ENCODE results near the gene TBC1D20. TPM values are rescaled to one million over a fixed set of nuclear protein-coding genes. Genes with fewer than 3 reads are reported as not detected.

Gene TBC1D20
- total and polyA plus RNA-seq, 2 experiments from 2014 or later, result 4.8 to 15.0 TPM

DNA sequence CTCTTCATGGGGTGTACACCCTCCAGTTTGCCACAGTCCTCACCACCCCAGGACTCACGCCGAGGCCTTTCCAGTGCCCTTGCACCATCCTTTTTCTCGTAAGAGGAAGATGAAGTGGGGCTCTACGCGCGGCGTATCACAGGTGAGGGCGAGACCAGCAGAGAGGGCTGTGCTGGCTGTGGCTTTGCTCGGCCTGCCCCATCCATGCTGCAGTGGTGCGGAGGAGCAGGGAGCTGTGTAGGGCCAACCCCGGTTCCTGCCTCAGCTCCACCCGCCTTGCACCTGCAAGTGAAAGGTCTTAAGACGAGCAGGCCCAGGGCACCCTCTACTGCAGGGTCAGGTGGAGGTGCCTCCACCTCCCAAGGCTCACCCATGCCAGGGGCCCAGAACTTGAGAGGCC, 30.1 kb downstream of the TBC1D20 start:
- Histone ChIP-seq H2AFZ (no peak overlapping the region), H3K9me2 (ENCODE audit: insufficient read depth) (no peaks in the 10 kb centered on the region), H3K4me1 (ENCODE audit: insufficient read depth) (peaks cover 9% of the 10 kb centered on the region), H3K4me3 (no peak overlapping the region), H3K27ac (ENCODE audit: low read depth) (no peak overlapping the region), H4K20me1 (replicated peaks; ENCODE audit: insufficient read depth) (peaks cover 36% of the 10 kb centered on the region), H3K79me2 (replicated peaks; ENCODE audit: insufficient read depth) (no peaks in the 10 kb centered on the region), H3K4me2 (no peak overlapping the region), H3K27me3 (ENCODE audit: insufficient read depth) (peaks cover 30% of the 10 kb centered on the region), H3F3A (replicated peaks; ENCODE audit: low read depth) (peaks cover 10% of the 10 kb centered on the region), H3K36me3 (ENCODE audit: insufficient read depth) (0 out of 2 replicates have a peak, but pooled peaks cover 1% of the 10 kb centered on the region)
- Mint-ChIP-seq H3K27me3 (ENCODE audit: insufficient read depth, low read depth, poor library complexity) (peaks cover 37% of the 10 kb centered on the region), H3K4me3 (no peak overlapping the region), H3K36me3 (ENCODE audit: low read depth) (peaks cover 48% of the 10 kb centered on the region), H3K27ac (no peak overlapping the region), H3K4me1 (peaks cover 26% of the 10 kb centered on the region), H3K9me3 (no peaks in the 10 kb centered on the region)
- ATAC-seq, result no peak
- TF ChIP-seq NANOG (IDR thresholded peaks at IDR 0.05; ENCODE audit: borderline replicate concordance), result no peak
- no peak for TF ChIP-seq STAT1 (IDR thresholded peaks at IDR 0.05; ENCODE audit: unreplicated experiment)
- TF ChIP-seq EZH2phosphoT487 (IDR thresholded peaks at IDR 0.05; ENCODE audit: unreplicated experiment), result no peak
- TF ChIP-seq, protein P1, sequence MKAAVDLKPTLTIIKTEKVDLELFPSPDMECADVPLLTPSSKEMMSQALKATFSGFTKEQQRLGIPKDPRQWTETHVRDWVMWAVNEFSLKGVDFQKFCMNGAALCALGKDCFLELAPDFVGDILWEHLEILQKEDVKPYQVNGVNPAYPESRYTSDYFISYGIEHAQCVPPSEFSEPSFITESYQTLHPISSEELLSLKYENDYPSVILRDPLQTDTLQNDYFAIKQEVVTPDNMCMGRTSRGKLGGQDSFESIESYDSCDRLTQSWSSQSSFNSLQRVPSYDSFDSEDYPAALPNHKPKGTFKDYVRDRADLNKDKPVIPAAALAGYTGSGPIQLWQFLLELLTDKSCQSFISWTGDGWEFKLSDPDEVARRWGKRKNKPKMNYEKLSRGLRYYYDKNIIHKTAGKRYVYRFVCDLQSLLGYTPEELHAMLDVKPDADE (IDR thresholded peaks at IDR 0.05), result no peak
- TF ChIP-seq, protein P2, sequence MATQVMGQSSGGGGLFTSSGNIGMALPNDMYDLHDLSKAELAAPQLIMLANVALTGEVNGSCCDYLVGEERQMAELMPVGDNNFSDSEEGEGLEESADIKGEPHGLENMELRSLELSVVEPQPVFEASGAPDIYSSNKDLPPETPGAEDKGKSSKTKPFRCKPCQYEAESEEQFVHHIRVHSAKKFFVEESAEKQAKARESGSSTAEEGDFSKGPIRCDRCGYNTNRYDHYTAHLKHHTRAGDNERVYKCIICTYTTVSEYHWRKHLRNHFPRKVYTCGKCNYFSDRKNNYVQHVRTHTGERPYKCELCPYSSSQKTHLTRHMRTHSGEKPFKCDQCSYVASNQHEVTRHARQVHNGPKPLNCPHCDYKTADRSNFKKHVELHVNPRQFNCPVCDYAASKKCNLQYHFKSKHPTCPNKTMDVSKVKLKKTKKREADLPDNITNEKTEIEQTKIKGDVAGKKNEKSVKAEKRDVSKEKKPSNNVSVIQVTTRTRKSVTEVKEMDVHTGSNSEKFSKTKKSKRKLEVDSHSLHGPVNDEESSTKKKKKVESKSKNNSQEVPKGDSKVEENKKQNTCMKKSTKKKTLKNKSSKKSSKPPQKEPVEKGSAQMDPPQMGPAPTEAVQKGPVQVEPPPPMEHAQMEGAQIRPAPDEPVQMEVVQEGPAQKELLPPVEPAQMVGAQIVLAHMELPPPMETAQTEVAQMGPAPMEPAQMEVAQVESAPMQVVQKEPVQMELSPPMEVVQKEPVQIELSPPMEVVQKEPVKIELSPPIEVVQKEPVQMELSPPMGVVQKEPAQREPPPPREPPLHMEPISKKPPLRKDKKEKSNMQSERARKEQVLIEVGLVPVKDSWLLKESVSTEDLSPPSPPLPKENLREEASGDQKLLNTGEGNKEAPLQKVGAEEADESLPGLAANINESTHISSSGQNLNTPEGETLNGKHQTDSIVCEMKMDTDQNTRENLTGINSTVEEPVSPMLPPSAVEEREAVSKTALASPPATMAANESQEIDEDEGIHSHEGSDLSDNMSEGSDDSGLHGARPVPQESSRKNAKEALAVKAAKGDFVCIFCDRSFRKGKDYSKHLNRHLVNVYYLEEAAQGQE (IDR thresholded peaks at IDR 0.05; ENCODE audit: unreplicated experiment), result no peak
- TF ChIP-seq, protein P3, sequence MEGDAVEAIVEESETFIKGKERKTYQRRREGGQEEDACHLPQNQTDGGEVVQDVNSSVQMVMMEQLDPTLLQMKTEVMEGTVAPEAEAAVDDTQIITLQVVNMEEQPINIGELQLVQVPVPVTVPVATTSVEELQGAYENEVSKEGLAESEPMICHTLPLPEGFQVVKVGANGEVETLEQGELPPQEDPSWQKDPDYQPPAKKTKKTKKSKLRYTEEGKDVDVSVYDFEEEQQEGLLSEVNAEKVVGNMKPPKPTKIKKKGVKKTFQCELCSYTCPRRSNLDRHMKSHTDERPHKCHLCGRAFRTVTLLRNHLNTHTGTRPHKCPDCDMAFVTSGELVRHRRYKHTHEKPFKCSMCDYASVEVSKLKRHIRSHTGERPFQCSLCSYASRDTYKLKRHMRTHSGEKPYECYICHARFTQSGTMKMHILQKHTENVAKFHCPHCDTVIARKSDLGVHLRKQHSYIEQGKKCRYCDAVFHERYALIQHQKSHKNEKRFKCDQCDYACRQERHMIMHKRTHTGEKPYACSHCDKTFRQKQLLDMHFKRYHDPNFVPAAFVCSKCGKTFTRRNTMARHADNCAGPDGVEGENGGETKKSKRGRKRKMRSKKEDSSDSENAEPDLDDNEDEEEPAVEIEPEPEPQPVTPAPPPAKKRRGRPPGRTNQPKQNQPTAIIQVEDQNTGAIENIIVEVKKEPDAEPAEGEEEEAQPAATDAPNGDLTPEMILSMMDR (conservative IDR thresholded peaks at IDR 0.05; ENCODE audit: low read depth in 2 of 2), result no peak
- no peak for TF ChIP-seq EZH2 (IDR thresholded peaks at IDR 0.05; ENCODE audit: low read depth, unreplicated experiment)
- no peak for TF ChIP-seq JUNB (IDR thresholded peaks at IDR 0.05; ENCODE audit: unreplicated experiment)
- no peak for TF ChIP-seq ZNF114 (CRISPR knock-in tag; IDR thresholded peaks at IDR 0.05)
- TF ChIP-seq, protein P4, sequence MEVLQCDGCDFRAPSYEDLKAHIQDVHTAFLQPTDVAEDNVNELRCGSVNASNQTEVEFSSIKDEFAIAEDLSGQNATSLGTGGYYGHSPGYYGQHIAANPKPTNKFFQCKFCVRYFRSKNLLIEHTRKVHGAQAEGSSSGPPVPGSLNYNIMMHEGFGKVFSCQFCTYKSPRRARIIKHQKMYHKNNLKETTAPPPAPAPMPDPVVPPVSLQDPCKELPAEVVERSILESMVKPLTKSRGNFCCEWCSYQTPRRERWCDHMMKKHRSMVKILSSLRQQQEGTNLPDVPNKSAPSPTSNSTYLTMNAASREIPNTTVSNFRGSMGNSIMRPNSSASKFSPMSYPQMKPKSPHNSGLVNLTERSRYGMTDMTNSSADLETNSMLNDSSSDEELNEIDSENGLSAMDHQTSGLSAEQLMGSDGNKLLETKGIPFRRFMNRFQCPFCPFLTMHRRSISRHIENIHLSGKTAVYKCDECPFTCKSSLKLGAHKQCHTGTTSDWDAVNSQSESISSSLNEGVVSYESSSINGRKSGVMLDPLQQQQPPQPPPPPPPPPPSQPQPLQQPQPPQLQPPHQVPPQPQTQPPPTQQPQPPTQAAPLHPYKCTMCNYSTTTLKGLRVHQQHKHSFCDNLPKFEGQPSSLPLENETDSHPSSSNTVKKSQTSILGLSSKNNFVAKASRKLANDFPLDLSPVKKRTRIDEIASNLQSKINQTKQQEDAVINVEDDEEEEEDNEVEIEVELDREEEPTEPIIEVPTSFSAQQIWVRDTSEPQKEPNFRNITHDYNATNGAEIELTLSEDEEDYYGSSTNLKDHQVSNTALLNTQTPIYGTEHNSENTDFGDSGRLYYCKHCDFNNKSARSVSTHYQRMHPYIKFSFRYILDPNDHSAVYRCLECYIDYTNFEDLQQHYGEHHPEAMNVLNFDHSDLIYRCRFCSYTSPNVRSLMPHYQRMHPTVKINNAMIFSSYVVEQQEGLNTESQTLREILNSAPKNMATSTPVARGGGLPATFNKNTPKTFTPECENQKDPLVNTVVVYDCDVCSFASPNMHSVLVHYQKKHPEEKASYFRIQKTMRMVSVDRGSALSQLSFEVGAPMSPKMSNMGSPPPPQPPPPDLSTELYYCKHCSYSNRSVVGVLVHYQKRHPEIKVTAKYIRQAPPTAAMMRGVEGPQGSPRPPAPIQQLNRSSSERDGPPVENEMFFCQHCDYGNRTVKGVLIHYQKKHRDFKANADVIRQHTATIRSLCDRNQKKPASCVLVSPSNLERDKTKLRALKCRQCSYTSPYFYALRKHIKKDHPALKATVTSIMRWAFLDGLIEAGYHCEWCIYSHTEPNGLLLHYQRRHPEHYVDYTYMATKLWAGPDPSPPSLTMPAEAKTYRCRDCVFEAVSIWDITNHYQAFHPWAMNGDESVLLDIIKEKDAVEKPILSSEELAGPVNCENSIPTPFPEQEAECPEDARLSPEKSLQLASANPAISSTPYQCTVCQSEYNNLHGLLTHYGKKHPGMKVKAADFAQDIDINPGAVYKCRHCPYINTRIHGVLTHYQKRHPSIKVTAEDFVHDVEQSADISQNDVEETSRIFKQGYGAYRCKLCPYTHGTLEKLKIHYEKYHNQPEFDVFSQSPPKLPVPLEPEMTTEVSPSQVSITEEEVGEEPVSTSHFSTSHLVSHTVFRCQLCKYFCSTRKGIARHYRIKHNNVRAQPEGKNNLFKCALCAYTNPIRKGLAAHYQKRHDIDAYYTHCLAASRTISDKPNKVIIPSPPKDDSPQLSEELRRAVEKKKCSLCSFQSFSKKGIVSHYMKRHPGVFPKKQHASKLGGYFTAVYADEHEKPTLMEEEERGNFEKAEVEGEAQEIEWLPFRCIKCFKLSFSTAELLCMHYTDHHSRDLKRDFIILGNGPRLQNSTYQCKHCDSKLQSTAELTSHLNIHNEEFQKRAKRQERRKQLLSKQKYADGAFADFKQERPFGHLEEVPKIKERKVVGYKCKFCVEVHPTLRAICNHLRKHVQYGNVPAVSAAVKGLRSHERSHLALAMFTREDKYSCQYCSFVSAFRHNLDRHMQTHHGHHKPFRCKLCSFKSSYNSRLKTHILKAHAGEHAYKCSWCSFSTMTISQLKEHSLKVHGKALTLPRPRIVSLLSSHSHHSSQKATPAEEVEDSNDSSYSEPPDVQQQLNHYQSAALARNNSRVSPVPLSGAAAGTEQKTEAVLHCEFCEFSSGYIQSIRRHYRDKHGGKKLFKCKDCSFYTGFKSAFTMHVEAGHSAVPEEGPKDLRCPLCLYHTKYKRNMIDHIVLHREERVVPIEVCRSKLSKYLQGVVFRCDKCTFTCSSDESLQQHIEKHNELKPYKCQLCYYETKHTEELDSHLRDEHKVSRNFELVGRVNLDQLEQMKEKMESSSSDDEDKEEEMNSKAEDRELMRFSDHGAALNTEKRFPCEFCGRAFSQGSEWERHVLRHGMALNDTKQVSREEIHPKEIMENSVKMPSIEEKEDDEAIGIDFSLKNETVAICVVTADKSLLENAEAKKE (CRISPR knock-in tag; IDR thresholded peaks at IDR 0.05), result no peak
- no peak for TF ChIP-seq ZNF331 (CRISPR knock-in tag; IDR thresholded peaks at IDR 0.05; ENCODE audit: low read depth)
- no peak for TF ChIP-seq POLR2AphosphoS5 (IDR thresholded peaks at IDR 0.05; ENCODE audit: low read depth)
- no peak for TF ChIP-seq CREB1 (CRISPR knock-in tag; IDR thresholded peaks at IDR 0.05; ENCODE audit: low read depth)
- DNase-seq (ENCODE audit: low spot score), result no peak

All from GM23338 (cell line).